Endothelial cell of umbilical vein (primary cell): ENCODE data around the gene PSD2. TPM values are rescaled to one million over a fixed set of nuclear protein-coding genes. Genes with fewer than 3 reads are reported as not detected.

ENCODE experiments used
- BruUV-seq: library from RNA; stranded (reverse); fragments of 400-500 nt; replicated peaks from 2 replicates; lab custom pipeline; 2021; lab: Mats Ljungman, UMichigan
- CTCF ChIA-PET: fragments of 300-600, 350-600 bp; sonication (Branson Sonifier 250); formaldehyde crosslinking; loops from one replicate; lab custom pipeline; 2021; ENCODE audit warnings: antibody characterized with exemption, inconsistent platforms; lab: Charles Lee
- POLR2A ChIA-PET: fragments of 300-600, 350-600 bp; sonication (Branson Sonifier 250); formaldehyde crosslinking; loops from one replicate; lab custom pipeline; 2021; ENCODE audit warnings: antibody characterized with exemption, inconsistent platforms; lab: Charles Lee
- DNase-seq: peaks from one replicate; pipeline ENCODE4 v3.0.0-alpha.2; 2011; ENCODE audit warnings: low read depth, low spot score
- FAIRE-seq: peaks from 2 replicates; lab custom pipeline; 2011; peaks lifted over from hg19 to GRCh38; lab: Jason Lieb, UNC
- H2AFZ ChIP-seq: 2 replicates; pipeline ENCODE4 v1.6.0; 2012; ENCODE audit warnings: low read depth, low read length, control low read depth, inconsistent platforms
- H3K27ac ChIP-seq: 2 replicates; pipeline ENCODE4 v1.5.1; 2011; ENCODE audit warnings: low read depth, mild to moderate bottlenecking, control low read depth, low read length, moderate library complexity; ENCODE audit not compliant: insufficient read depth
- H3K27me3 ChIP-seq, 2 experiments: 2 replicates each; pipeline versions ENCODE4 v1.6.0 to v1.6.1; 2011; ENCODE audit warnings: low read length in 2 of 2, mixed read lengths in 1 of 2; ENCODE audit not compliant: control insufficient read depth in 2 of 2, insufficient read depth in 2 of 2
- H3K36me3 ChIP-seq, 2 experiments: 2 replicates in 1 of 2; 3 replicates in 1 of 2; pipeline ENCODE4 v1.5.1; 2011; ENCODE audit warnings: low read length in 2 of 2, mild to moderate bottlenecking in 1 of 2, moderate library complexity in 1 of 2; ENCODE audit not compliant: control insufficient read depth in 2 of 2, insufficient read depth in 2 of 2; ENCODE audit errors: extremely low read depth in 1 of 2
- H3K4me1 ChIP-seq: 3 replicates; pipeline ENCODE4 v1.5.1; 2011; ENCODE audit warnings: mild to moderate bottlenecking, low read length; ENCODE audit not compliant: control insufficient read depth, insufficient read depth; ENCODE audit errors: extremely low read depth
- H3K4me2 ChIP-seq: 2 replicates; pipeline ENCODE4 v1.6.1; 2011; ENCODE audit warnings: low read length, control low read depth, mixed read lengths; ENCODE audit not compliant: insufficient read depth
- H3K4me3 ChIP-seq, 3 experiments: fragments of 200-600 bp in 1 of 3; sonication (generic), shearing (Covaris generic) in 1 of 3; replicated peaks in 1 of 3; 2 replicates each; pipeline ENCODE4 v1.5.1; 2011 to 2016; ENCODE audit warnings: control low read depth in 3 of 3, low read length in 3 of 3, mild to moderate bottlenecking in 2 of 3, inconsistent platforms in 1 of 3, low read depth in 1 of 3, moderate library complexity in 1 of 3; ENCODE audit not compliant: insufficient read depth in 1 of 3
- H3K79me2 ChIP-seq: 2 replicates; pipeline ENCODE4 v1.6.0; 2012; ENCODE audit warnings: low read length, inconsistent platforms; ENCODE audit not compliant: control insufficient read depth, insufficient read depth
- H3K9ac ChIP-seq: replicated peaks from 2 replicates; pipeline ENCODE3; 2011; ENCODE audit warnings: low read length, control low read depth; ENCODE audit not compliant: insufficient read depth; ENCODE audit errors: extremely low read depth
- H3K9me1 ChIP-seq: replicated peaks from 3 replicates; pipeline ENCODE4 v1.6.0; 2011; ENCODE audit warnings: mild to moderate bottlenecking, low read length; ENCODE audit not compliant: control insufficient read depth, insufficient read depth; ENCODE audit errors: extremely low read depth
- H3K9me3 ChIP-seq: replicated peaks from 2 replicates; pipeline ENCODE4 v1.5.1; 2012; ENCODE audit warnings: low read length, inconsistent platforms; ENCODE audit not compliant: control insufficient read depth, insufficient read depth
- H4K20me1 ChIP-seq: replicated peaks from 2 replicates; pipeline ENCODE3; 2011; ENCODE audit warnings: mild to moderate bottlenecking, low read length; ENCODE audit not compliant: control insufficient read depth, insufficient read depth; ENCODE audit errors: extremely low read depth
- EZH2 ChIP-seq: IDR thresholded peaks from 2 replicates; pipeline ENCODE4 v1.6.1; 2012; ENCODE audit warnings: borderline replicate concordance, low read depth, mild to moderate bottlenecking, moderate library complexity, low read length, inconsistent platforms; ENCODE audit not compliant: severe bottlenecking
- FOS ChIP-seq: IDR thresholded peaks from 2 replicates; pipeline ENCODE4 v1.6.1; 2011; ENCODE audit warnings: mild to moderate bottlenecking, low read length, moderate library complexity, borderline replicate concordance; ENCODE audit not compliant: insufficient read depth
- GATA2 ChIP-seq: IDR thresholded peaks from 2 replicates; pipeline ENCODE4 v1.7.0; 2011; ENCODE audit warnings: low read depth, mild to moderate bottlenecking, moderate library complexity, mixed read lengths, low read length; ENCODE audit not compliant: insufficient read length, insufficient read depth
- JUN ChIP-seq: IDR thresholded peaks from 2 replicates; pipeline ENCODE4 v1.6.1; 2011; ENCODE audit warnings: borderline replicate concordance, low read depth; ENCODE audit not compliant: insufficient read length, insufficient read depth
- MYC ChIP-seq: IDR thresholded peaks from one replicate; pipeline ENCODE4 v1.6.1; 2011; ENCODE audit warnings: mild to moderate bottlenecking, low read depth, low read length
- POLR2A ChIP-seq: IDR thresholded peaks from 2 replicates; pipeline ENCODE4 v1.6.1; 2012; ENCODE audit warnings: low read depth, mild to moderate bottlenecking, control low read depth, low read length
- POLR2AphosphoS5 ChIP-seq: IDR thresholded peaks from 2 replicates; pipeline ENCODE4 v1.6.1; 2012; ENCODE audit warnings: low read depth, mild to moderate bottlenecking, control low read depth, low read length, moderate library complexity; ENCODE audit not compliant: insufficient read depth
- dilution Hi-C: fragments of 300-500 bp; cut with MboI; formaldehyde crosslinking; loops from one replicate; pipeline ENCODE4 v1.15.0; 2019; ENCODE audit warnings: low sequenced_read_pairs; ENCODE audit not compliant: extremely low pct_ligation_motif_present
- intact Hi-C: fragments of 100-400 bp; cut with micrococcal nuclease; formaldehyde crosslinking; loops from one replicate; pipeline ENCODE4 v1.10.0; 2022
- polyA plus RNA-seq, 4 experiments: library from polyadenylated mRNA; depleted of rRNA in 3 of 4; stranded (reverse) in 3 of 4; unstranded in 1 of 4; fragments of >200 nt; gene quantifications; 2 replicates each; pipeline versions ENCODE4 v1.2.1 to v1.2.3, GENCODE V29; 2011 to 2012; ENCODE audit warnings: missing spikeins in 1 of 4
- total RNA-seq: library from RNA; stranded (reverse); gene quantifications from 2 replicates; pipeline ENCODE4 v1.2.3, GENCODE V29; 2021
- TF ChIP-seq, protein P1 (sequence below), 2 donors: IDR thresholded peaks; 1 replicate in 1 of 2; 2 replicates in 1 of 2; pipeline ENCODE4 v1.5.1; 2011; ENCODE audit warnings: low read length in 2 of 2, mild to moderate bottlenecking in 2 of 2, moderate library complexity in 2 of 2, control low read depth in 1 of 2, inconsistent platforms in 1 of 2, low read depth in 1 of 2; ENCODE audit not compliant: insufficient read depth in 1 of 2; ENCODE audit errors: extremely low read depth in 1 of 2
- TF ChIP-seq, protein P2 (sequence below): IDR thresholded peaks from 2 replicates; pipeline ENCODE4 v1.6.1; 2011; ENCODE audit not compliant: insufficient read depth, insufficient read length

PSD2 gene
- total and polyA plus RNA-seq, 2 donors (not counting 3 experiments of a cell fraction or from before 2014, with no cell fraction given), result not detected

DNA sequence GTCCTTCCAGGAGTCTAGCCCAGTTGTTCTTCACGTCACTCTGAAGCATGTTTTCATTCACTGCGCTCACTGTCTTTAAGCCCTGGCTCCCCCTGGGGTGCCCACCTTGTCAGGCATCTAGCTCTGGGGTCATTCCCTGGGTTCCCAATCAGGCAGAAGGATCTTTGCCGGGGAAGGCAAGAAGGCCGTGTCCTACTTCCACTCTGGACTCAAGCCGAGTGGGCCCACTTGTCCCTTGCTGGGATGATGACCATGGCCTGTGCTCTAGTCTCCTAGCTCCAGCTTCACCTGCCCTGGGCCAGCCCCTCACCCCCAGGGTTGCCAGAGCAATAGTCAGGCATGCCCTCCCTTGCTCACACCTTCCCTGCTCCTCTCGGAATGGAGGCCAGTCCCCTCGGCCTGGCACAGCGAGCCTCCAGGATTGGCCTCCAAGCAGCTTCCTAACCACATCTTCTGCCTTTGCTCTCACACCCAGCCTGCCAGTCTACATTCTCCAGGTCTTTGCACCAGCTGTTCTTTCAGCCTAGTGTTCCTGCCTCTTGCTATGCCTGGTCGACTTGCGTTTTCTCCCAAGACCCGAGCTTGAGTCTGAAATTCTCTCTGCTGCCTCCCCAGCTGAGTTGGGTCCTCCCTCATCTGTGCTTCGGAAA, 32.2 kb upstream of the PSD2 start:
- H3K27me3 ChIP-seq, result peaks cover 12 to 14% of the 10 kb centered on the region in 2 experiments
- no peak for DNase-seq
- H3K4me1 ChIP-seq, result peaks cover 9% of the 10 kb centered on the region
- POLR2A ChIA-PET, result no interaction called here
- H3K4me3 ChIP-seq, result no peak overlapping the region
- no peaks in the 10 kb centered on the region for H3K9me1 ChIP-seq
- H3K9ac ChIP-seq, result no peak overlapping the region
- H3K4me2 ChIP-seq, result no peak overlapping the region
- no peaks in the 10 kb centered on the region for H3K79me2 ChIP-seq
- H3K27ac ChIP-seq, result no peak overlapping the region
- no peak overlapping the region for H2AFZ ChIP-seq
- H4K20me1 ChIP-seq, result no peaks in the 10 kb centered on the region
- no peaks in the 10 kb centered on the region for H3K36me3 ChIP-seq
- intact Hi-C loops, result no loop called here
- CTCF ChIA-PET, result interaction anchor here (0.6 to 1.3 kb wide), 5 partner anchors 12 to 131 kb away, joined by 3 to 5 read pairs (median 4); no protein-coding TSS in a partner anchor
- TF ChIP-seq, protein P1, sequence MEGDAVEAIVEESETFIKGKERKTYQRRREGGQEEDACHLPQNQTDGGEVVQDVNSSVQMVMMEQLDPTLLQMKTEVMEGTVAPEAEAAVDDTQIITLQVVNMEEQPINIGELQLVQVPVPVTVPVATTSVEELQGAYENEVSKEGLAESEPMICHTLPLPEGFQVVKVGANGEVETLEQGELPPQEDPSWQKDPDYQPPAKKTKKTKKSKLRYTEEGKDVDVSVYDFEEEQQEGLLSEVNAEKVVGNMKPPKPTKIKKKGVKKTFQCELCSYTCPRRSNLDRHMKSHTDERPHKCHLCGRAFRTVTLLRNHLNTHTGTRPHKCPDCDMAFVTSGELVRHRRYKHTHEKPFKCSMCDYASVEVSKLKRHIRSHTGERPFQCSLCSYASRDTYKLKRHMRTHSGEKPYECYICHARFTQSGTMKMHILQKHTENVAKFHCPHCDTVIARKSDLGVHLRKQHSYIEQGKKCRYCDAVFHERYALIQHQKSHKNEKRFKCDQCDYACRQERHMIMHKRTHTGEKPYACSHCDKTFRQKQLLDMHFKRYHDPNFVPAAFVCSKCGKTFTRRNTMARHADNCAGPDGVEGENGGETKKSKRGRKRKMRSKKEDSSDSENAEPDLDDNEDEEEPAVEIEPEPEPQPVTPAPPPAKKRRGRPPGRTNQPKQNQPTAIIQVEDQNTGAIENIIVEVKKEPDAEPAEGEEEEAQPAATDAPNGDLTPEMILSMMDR (IDR thresholded peaks at IDR 0.05; ENCODE audit: extremely low read depth in 1 of 2, insufficient read depth in 1 of 2, low read depth in 1 of 2, low read length in 2 of 2), result no peak
- TF ChIP-seq JUN, result no peak
- TF ChIP-seq FOS, result no peak
- no peak for TF ChIP-seq MYC
- no peak for TF ChIP-seq EZH2
- TF ChIP-seq, protein P2, sequence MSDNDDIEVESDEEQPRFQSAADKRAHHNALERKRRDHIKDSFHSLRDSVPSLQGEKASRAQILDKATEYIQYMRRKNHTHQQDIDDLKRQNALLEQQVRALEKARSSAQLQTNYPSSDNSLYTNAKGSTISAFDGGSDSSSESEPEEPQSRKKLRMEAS, result no peak
- no peak for TF ChIP-seq GATA2
- no peak for TF ChIP-seq POLR2AphosphoS5
- TF ChIP-seq POLR2A, result no peak
- FAIRE-seq, result no peak
- dilution Hi-C loops, result loop anchor here (10.0 kb wide), 1 partner anchor 119 kb away; the partner anchor contains the start of gene CXXC5
- no TSS peak for BruUV-seq
- no peaks in the 10 kb centered on the region for H3K9me3 ChIP-seq
